Measurements from ENCODE around the gene CYP24A1. TPM values are rescaled to one million over a fixed set of nuclear protein-coding genes. Genes with fewer than 3 reads are reported as not detected.

Gene CYP24A1
- total and polyA plus RNA-seq, 2 of the 13 experiments (the other 11 are each of a cell fraction or from before 2014, with no cell fraction given) = 9.4 to 32.7 TPM

- Histone ChIP-seq H3K36me3 (replicated peaks in 1 of 2; ENCODE audit: control insufficient read depth in 1 of 2, insufficient read depth in 2 of 2, low read length in 2 of 2) (no peaks in the 10 kb centered on the region), H3K27ac (ENCODE audit: extremely low read length, insufficient read depth, low read length) (peak overlapping the region; percentile 1), H3K9me3 (ENCODE audit: low read length) (no peaks in the 10 kb centered on the region), H3K4me1 (ENCODE audit: insufficient read depth, low read length) (peaks cover 74% of the 10 kb centered on the region), H3K4me3 (replicated peaks in 1 of 3; ENCODE audit: insufficient read depth in 1 of 3, low read depth in 2 of 3, low read length in 3 of 3) (peak overlapping the region; percentile 48 to 64 (median 54)), H3K9ac (ENCODE audit: insufficient read depth, low read depth, low read length) (peak overlapping the region; percentile 63), H4K20me1 (ENCODE audit: insufficient read depth, low read length) (no peaks in the 10 kb centered on the region), H2AFZ (ENCODE audit: low read length) (peak overlapping the region; percentile 57), H3K79me2 (ENCODE audit: insufficient read depth, low read length) (no peaks in the 10 kb centered on the region), H3K27me3 (ENCODE audit: control insufficient read depth in 1 of 2, insufficient read depth in 2 of 2, low read length in 2 of 2) (no peaks in the 10 kb centered on the region), H3K4me2 (ENCODE audit: low read depth, low read length) (peak overlapping the region; percentile 81)
- intact Hi-C loops (cut with micrococcal nuclease; ENCODE audit: unreplicated experiment) (no loop called here), in situ Hi-C loops (cut with HindIII; ENCODE audit: extremely low pct_ligation_motif_present, low pct_unique_long_range_greater_than_20kb) (no loop called here)
- no peak for FAIRE-seq
- POLR2A ChIA-PET = interaction anchor here (0.6 to 4.4 kb wide), 5 partner anchors 20 to 104 kb away, joined by 3 to 22 read pairs (median 14); partner anchors contain the start of gene BCAS1
- WGBS (ENCODE audit: low lambda C conversion rate) = 56% methylated on average over 18 of the region's 18 CpGs
- BruUV-seq (replicated peaks) = TSS peak; percentile 78
- DNase-seq (ENCODE audit: low spot score) = peak; percentile 56
- CTCF ChIA-PET (ENCODE audit: low intra/inter-chr PET ratio, low total read pairs) = no interaction called here
- ATAC-seq = peak; percentile 10; the same call in 1 of the 3 replicates
- 0 out of 2 replicates have a peak, but pooled peaks have one; percentile 5 for TF ChIP-seq ZBTB7B (CRISPR knock-in tag; IDR thresholded peaks at IDR 0.05)
- TF ChIP-seq ETV6 (CRISPR knock-in tag; conservative IDR thresholded peaks at IDR 0.05) = no peak
- no peak for TF ChIP-seq KDM5A (IDR thresholded peaks at IDR 0.05; ENCODE audit: borderline replicate concordance, low read length)
- TF ChIP-seq ZBTB33 (CRISPR knock-in tag; IDR thresholded peaks at IDR 0.05) = no peak
- peak; percentile 5; the same call in 1 of the 2 replicates for TF ChIP-seq MED1 (CRISPR knock-in tag; IDR thresholded peaks at IDR 0.05)
- TF ChIP-seq KLF9 (CRISPR knock-in tag; IDR thresholded peaks at IDR 0.05; ENCODE audit: low read depth) = 0 out of 2 replicates have a peak, but pooled peaks have one; percentile 15
- TF ChIP-seq ZNF878 (CRISPR knock-in tag; IDR thresholded peaks at IDR 0.05) = no peak
- TF ChIP-seq, protein P1, sequence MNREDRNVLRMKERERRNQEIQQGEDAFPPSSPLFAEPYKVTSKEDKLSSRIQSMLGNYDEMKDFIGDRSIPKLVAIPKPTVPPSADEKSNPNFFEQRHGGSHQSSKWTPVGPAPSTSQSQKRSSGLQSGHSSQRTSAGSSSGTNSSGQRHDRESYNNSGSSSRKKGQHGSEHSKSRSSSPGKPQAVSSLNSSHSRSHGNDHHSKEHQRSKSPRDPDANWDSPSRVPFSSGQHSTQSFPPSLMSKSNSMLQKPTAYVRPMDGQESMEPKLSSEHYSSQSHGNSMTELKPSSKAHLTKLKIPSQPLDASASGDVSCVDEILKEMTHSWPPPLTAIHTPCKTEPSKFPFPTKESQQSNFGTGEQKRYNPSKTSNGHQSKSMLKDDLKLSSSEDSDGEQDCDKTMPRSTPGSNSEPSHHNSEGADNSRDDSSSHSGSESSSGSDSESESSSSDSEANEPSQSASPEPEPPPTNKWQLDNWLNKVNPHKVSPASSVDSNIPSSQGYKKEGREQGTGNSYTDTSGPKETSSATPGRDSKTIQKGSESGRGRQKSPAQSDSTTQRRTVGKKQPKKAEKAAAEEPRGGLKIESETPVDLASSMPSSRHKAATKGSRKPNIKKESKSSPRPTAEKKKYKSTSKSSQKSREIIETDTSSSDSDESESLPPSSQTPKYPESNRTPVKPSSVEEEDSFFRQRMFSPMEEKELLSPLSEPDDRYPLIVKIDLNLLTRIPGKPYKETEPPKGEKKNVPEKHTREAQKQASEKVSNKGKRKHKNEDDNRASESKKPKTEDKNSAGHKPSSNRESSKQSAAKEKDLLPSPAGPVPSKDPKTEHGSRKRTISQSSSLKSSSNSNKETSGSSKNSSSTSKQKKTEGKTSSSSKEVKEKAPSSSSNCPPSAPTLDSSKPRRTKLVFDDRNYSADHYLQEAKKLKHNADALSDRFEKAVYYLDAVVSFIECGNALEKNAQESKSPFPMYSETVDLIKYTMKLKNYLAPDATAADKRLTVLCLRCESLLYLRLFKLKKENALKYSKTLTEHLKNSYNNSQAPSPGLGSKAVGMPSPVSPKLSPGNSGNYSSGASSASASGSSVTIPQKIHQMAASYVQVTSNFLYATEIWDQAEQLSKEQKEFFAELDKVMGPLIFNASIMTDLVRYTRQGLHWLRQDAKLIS (CRISPR knock-in tag; IDR thresholded peaks at IDR 0.05) = no peak
- no peak for TF ChIP-seq IRF2 (CRISPR knock-in tag; IDR thresholded peaks at IDR 0.05)
- 0 out of 2 replicates have a peak, but pooled peaks have one; percentile 4 for TF ChIP-seq PBX3 (CRISPR knock-in tag; IDR thresholded peaks at IDR 0.05; ENCODE audit: borderline replicate concordance)
- TF ChIP-seq MAZ (IDR thresholded peaks at IDR 0.05; ENCODE audit: borderline replicate concordance, low read depth, low read length) = no peak
- no peak for TF ChIP-seq MAZ (CRISPR knock-in tag; IDR thresholded peaks at IDR 0.05; ENCODE audit: low read depth)
- peak; percentile 20; the same call in 1 of the 2 replicates for TF ChIP-seq KDM1A (CRISPR knock-in tag; IDR thresholded peaks at IDR 0.05)
- TF ChIP-seq, protein P2, sequence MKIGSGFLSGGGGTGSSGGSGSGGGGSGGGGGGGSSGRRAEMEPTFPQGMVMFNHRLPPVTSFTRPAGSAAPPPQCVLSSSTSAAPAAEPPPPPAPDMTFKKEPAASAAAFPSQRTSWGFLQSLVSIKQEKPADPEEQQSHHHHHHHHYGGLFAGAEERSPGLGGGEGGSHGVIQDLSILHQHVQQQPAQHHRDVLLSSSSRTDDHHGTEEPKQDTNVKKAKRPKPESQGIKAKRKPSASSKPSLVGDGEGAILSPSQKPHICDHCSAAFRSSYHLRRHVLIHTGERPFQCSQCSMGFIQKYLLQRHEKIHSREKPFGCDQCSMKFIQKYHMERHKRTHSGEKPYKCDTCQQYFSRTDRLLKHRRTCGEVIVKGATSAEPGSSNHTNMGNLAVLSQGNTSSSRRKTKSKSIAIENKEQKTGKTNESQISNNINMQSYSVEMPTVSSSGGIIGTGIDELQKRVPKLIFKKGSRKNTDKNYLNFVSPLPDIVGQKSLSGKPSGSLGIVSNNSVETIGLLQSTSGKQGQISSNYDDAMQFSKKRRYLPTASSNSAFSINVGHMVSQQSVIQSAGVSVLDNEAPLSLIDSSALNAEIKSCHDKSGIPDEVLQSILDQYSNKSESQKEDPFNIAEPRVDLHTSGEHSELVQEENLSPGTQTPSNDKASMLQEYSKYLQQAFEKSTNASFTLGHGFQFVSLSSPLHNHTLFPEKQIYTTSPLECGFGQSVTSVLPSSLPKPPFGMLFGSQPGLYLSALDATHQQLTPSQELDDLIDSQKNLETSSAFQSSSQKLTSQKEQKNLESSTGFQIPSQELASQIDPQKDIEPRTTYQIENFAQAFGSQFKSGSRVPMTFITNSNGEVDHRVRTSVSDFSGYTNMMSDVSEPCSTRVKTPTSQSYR (CRISPR knock-in tag; IDR thresholded peaks at IDR 0.05; ENCODE audit: borderline replicate concordance) = no peak
Observed at GRCh38 chr20:54174457-54175175, 830 bp upstream of the CYP24A1 start.
